Measurements from ENCODE around the gene LIPM.

DNA sequence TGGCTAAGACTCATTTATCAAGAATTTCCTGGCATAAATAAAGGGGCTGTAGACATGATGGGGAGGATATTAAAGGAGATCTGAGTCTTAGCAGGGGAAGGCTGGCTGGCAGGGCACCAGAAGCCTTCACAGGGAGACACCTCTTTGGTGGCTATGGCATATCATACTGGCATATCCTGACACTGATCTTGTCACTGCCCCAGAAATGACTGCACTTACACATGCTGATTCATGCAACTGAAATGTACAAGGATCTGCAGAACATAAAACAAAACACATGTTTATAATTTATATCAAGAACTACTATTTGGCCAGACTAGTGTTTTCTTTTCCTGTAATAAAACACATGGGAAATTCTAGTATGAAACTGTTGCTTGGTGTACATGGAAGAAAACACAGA lies 48.2 kb upstream of the LIPM start:
- TF ChIP-seq POLR2A (IDR thresholded peaks at IDR 0.05; ENCODE audit: low read depth, low read length) (no peak), POLR2AphosphoS5 (IDR thresholded peaks at IDR 0.05; ENCODE audit: low read depth, low read length) (no peak), TAF1 (IDR thresholded peaks at IDR 0.05; ENCODE audit: borderline replicate concordance, low read depth, low read length) (no peak)
